ENCODE data around the gene DNASE1L2. TPM values are rescaled to one million over a fixed set of nuclear protein-coding genes. Genes with fewer than 3 reads are reported as not detected.

The DNASE1L2 gene
- total RNA-seq, 1 donor = 0.86 TPM

- no peak for DNase-seq (ENCODE audit: low read depth)
- TF ChIP-seq CTCF (IDR thresholded peaks at IDR 0.05; ENCODE audit: insufficient read depth, low read depth, low read length) = no peak
- H3K4me3 ChIP-seq (ENCODE audit: low read depth, low read length) = no peak overlapping the region
Observed at GRCh38 chr16:2190659-2191445, 45.4 kb upstream of the DNASE1L2 start.

GRCh38 chr16:2191446-2191706, 44.9 kb upstream of the DNASE1L2 start:
- no peak overlapping the region for H3K4me3 ChIP-seq (ENCODE audit: low read depth, low read length)
- no peak for TF ChIP-seq CTCF (IDR thresholded peaks at IDR 0.05; ENCODE audit: insufficient read depth, low read depth, low read length)
- DNase-seq (ENCODE audit: low read depth) = no peak

- no peak for TF ChIP-seq CTCF (IDR thresholded peaks at IDR 0.05; ENCODE audit: insufficient read depth, low read depth, low read length)
- peak; percentile 12 for DNase-seq (ENCODE audit: low read depth)
- H3K4me3 ChIP-seq (ENCODE audit: low read depth, low read length) = no peak overlapping the region
Observed at GRCh38 chr16:2194166-2194834, 41.9 kb upstream of the DNASE1L2 start.

GRCh38 chr16:2194852-2195321, 41.4 kb upstream of the DNASE1L2 start:
- DNase-seq (ENCODE audit: low read depth) = peak; percentile 35
- peak; percentile 42 for TF ChIP-seq CTCF (IDR thresholded peaks at IDR 0.05; ENCODE audit: insufficient read depth, low read depth, low read length)
- no peak overlapping the region for H3K4me3 ChIP-seq (ENCODE audit: low read depth, low read length)

- no peak for DNase-seq (ENCODE audit: low read depth)
- no peak for TF ChIP-seq CTCF (IDR thresholded peaks at IDR 0.05; ENCODE audit: insufficient read depth, low read depth, low read length)
- peak overlapping the region; percentile 40 for H3K4me3 ChIP-seq (ENCODE audit: low read depth, low read length)
Observed at GRCh38 chr16:2195322-2196161, 40.7 kb upstream of the DNASE1L2 start.

- peak within 1 kb of the TSS; percentile 40 for H3K4me3 ChIP-seq (ENCODE audit: low read depth, low read length)
- peak; percentile 16 for DNase-seq (ENCODE audit: low read depth)
- TF ChIP-seq CTCF (IDR thresholded peaks at IDR 0.05; ENCODE audit: insufficient read depth, low read depth, low read length) = no peak
Observed at GRCh38 chr16:2196162-2196980, 39.9 kb upstream of the DNASE1L2 start, which contains the start of gene CASKIN1. Gene CASKIN1, minus strand, starts transcription at chr16:2196605. Its CDS starts 173 bp downstream, at chr16:2196432.

All from fibroblast of villous mesenchyme (primary cell).